Measurements from ENCODE around the gene TOPBP1.
A peak's percentile ranks its signal among the peaks of the same experiment; 100 is the strongest.
"Not testable (repeated sequence)": the region's sequence is repeated elsewhere in the genome, so short reads cannot be mapped to it uniquely, and the experiment has no call there.

TOPBP1 gene

GRCh38 chr3:133661454-133662277 is at the start of gene TOPBP1:
Gene TOPBP1, minus strand, starts transcription at chr3:133661941. Its CDS starts 814 bp downstream, at chr3:133661127.
- peak; percentile 88 for DNase-seq

- no peak for DNase-seq
Measured at GRCh38 chr3:133711013-133711412, 49.3 kb upstream of the TOPBP1 start.

GRCh38 chr3:133709139-133709750 is 47.5 kb upstream of the TOPBP1 start:
- DNase-seq, result no peak

GRCh38 chr3:133706033-133706432 is 44.3 kb upstream of the TOPBP1 start:
- DNase-seq, result no peak

GRCh38 chr3:133703915-133704314 is 42.2 kb upstream of the TOPBP1 start:
- DNase-seq, result no peak

GRCh38 chr3:133701435-133702358 is 40.0 kb upstream of the TOPBP1 start:
- no peak for DNase-seq

GRCh38 chr3:133700351-133700750 is 38.6 kb upstream of the TOPBP1 start:
- DNase-seq, result no peak

- no peak for DNase-seq
Measured at GRCh38 chr3:133699903-133700302, 38.2 kb upstream of the TOPBP1 start.

- DNase-seq, result no peak
Measured at GRCh38 chr3:133699467-133699866, 37.7 kb upstream of the TOPBP1 start.

- DNase-seq, result no peak
Measured at GRCh38 chr3:133697960-133698359, 36.2 kb upstream of the TOPBP1 start.

GRCh38 chr3:133695560-133696171 is 33.9 kb upstream of the TOPBP1 start:
- no peak for DNase-seq

- DNase-seq, result no peak
Measured at GRCh38 chr3:133694288-133695268, 32.8 kb upstream of the TOPBP1 start.

GRCh38 chr3:133693821-133694220 is 32.1 kb upstream of the TOPBP1 start:
- DNase-seq, result no peak

GRCh38 chr3:133692759-133693158 is 31.0 kb upstream of the TOPBP1 start:
- DNase-seq, result no peak

- DNase-seq, result no peak
Measured at GRCh38 chr3:133691273-133692107, 29.7 kb upstream of the TOPBP1 start.

GRCh38 chr3:133677993-133678392 is 16.3 kb upstream of the TOPBP1 start:
- DNase-seq, result not testable (repeated sequence)

- DNase-seq, result no peak
Measured at GRCh38 chr3:133676336-133677118, 14.8 kb upstream of the TOPBP1 start.

- no peak for DNase-seq
Measured at GRCh38 chr3:133675631-133676335, 14.0 kb upstream of the TOPBP1 start.

GRCh38 chr3:133674290-133674919 is 12.7 kb upstream of the TOPBP1 start:
- no peak for DNase-seq

Data from CD4-positive, alpha-beta T cell treated with Interleukin-17A for 1 hour (primary cell).